GM18502 (cell line): ENCODE data around the gene SESN3.
"Not testable (repeated sequence)": the region's sequence is repeated elsewhere in the genome, so short reads cannot be mapped to it uniquely, and the experiment has no call there.

Experiments used
- ATAC-seq: cut with Tn5 transposase; IDR thresholded peaks from one replicate; pipeline ENCODE4 v1.9.1; 2021; ENCODE audit warnings: mild to moderate bottlenecking; ENCODE audit not compliant: unreplicated experiment, poor library complexity

Gene SESN3

GRCh38 chr11:95228081-95228749 is 2.8 kb downstream of the SESN3 start:
- ATAC-seq, result no peak

GRCh38 chr11:95227060-95227459 is 3.9 kb downstream of the SESN3 start:
- ATAC-seq, result not testable (repeated sequence)

GRCh38 chr11:95222817-95223216 is 8.2 kb downstream of the SESN3 start:
- ATAC-seq, result no peak

- ATAC-seq, result no peak
Measured at GRCh38 chr11:95219599-95219998, 11.4 kb downstream of the SESN3 start.

- ATAC-seq, result no peak
Measured at GRCh38 chr11:95218149-95218548, 12.9 kb downstream of the SESN3 start.

- ATAC-seq, result no peak
Measured at GRCh38 chr11:95212609-95213008, 18.4 kb downstream of the SESN3 start.

GRCh38 chr11:95209535-95209934 is 21.5 kb downstream of the SESN3 start:
- not testable (repeated sequence) for ATAC-seq

GRCh38 chr11:95200781-95201457 is 30.1 kb downstream of the SESN3 start:
- ATAC-seq, result no peak

- no peak for ATAC-seq
Measured at GRCh38 chr11:95195831-95196230, 35.2 kb downstream of the SESN3 start.

- no peak for ATAC-seq
Measured at GRCh38 chr11:95193541-95193940, 37.5 kb downstream of the SESN3 start.

GRCh38 chr11:95192717-95193116 is 38.3 kb downstream of the SESN3 start:
- no peak for ATAC-seq

- no peak for ATAC-seq
Measured at GRCh38 chr11:95187723-95188122, 43.3 kb downstream of the SESN3 start.

GRCh38 chr11:95182397-95182796 is 48.6 kb downstream of the SESN3 start:
- ATAC-seq, result no peak

GRCh38 chr11:95175818-95176380 is 55.1 kb downstream of the SESN3 start:
- ATAC-seq, result no peak

GRCh38 chr11:95170294-95170693 is 60.7 kb downstream of the SESN3 start:
- ATAC-seq, result no peak

- no peak for ATAC-seq
Measured at GRCh38 chr11:95166781-95167180, 64.2 kb downstream of the SESN3 start.

- no peak for ATAC-seq
Measured at GRCh38 chr11:95165638-95166037, 65.4 kb downstream of the SESN3 start.

GRCh38 chr11:95163106-95163505 is 67.9 kb downstream of the SESN3 start:
- no peak for ATAC-seq

- no peak for ATAC-seq
Measured at GRCh38 chr11:95161248-95161647, 69.8 kb downstream of the SESN3 start.

GRCh38 chr11:95157824-95158223 is 73.2 kb downstream of the SESN3 start:
- no peak for ATAC-seq

GRCh38 chr11:95156916-95157541 is 74.0 kb downstream of the SESN3 start:
- ATAC-seq, result no peak
